ENCODE results near the gene MBTPS1. TPM values are rescaled to one million over a fixed set of nuclear protein-coding genes. Genes with fewer than 3 reads are reported as not detected.

MBTPS1 gene
- total and polyA plus RNA-seq, 8 donors: 21.4 to 112 (median 56.1) TPM

GRCh38 chr16:84048871-84049270, 67.9 kb downstream of the MBTPS1 start:
- Histone ChIP-seq H3K27me3 (peaks cover 0 to 17% (median 1%) of the 10 kb centered on the region in 3 donors), H3K9me3 (no peaks in the 10 kb centered on the region), H3K4me1 (peaks cover 0 to 10% (median 9%) of the 10 kb centered on the region in 4 donors), H3K4me3 (no peak overlapping the region), H3K27ac (no peak overlapping the region), H3K36me3 (peaks cover 19 to 66% (median 53%) of the 10 kb centered on the region in 4 donors)
- WGBS, 5 donors: 85 to 94% (median 87%) methylated on average over 13 of the region's 13 CpGs
- TF ChIP-seq POLR2AphosphoS5 (IDR thresholded peaks at IDR 0.05): no peak
- TF ChIP-seq POLR2A (IDR thresholded peaks at IDR 0.05): no peak
- TF ChIP-seq, protein P1, sequence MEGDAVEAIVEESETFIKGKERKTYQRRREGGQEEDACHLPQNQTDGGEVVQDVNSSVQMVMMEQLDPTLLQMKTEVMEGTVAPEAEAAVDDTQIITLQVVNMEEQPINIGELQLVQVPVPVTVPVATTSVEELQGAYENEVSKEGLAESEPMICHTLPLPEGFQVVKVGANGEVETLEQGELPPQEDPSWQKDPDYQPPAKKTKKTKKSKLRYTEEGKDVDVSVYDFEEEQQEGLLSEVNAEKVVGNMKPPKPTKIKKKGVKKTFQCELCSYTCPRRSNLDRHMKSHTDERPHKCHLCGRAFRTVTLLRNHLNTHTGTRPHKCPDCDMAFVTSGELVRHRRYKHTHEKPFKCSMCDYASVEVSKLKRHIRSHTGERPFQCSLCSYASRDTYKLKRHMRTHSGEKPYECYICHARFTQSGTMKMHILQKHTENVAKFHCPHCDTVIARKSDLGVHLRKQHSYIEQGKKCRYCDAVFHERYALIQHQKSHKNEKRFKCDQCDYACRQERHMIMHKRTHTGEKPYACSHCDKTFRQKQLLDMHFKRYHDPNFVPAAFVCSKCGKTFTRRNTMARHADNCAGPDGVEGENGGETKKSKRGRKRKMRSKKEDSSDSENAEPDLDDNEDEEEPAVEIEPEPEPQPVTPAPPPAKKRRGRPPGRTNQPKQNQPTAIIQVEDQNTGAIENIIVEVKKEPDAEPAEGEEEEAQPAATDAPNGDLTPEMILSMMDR (IDR thresholded peaks at IDR 0.05): no peak
- no peak for DNase-seq
- intact Hi-C loops (cut with DNase I; ENCODE audit: low total_unique reads): loop anchor here (10.0 kb wide), 1 partner anchor 74 kb away; no protein-coding TSS in a partner anchor

DNA sequence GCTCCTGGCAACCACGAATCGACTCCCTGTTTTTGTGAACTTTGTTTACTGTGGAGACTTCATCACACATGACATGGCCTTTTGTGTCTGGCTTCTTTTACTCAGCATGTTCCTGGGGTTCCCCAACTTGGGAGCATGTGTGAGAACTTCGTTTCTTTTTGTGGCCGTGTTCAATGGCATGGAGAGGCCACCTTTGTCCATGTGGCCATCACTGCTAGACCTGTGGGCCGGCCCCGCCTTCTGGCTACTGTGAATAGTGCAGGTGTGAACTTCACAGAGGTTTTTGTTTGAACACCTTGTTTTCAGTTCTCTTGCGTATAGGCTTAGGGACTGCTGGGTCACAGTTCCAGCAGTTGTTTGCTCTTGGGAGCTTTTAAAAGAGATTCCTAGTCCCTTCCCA, 68.5 kb downstream of the MBTPS1 start:
- peaks cover 0 to 23% (median 4%) of the 10 kb centered on the region in 3 donors for H3K27me3 ChIP-seq
- H3K4me3 ChIP-seq: no peak overlapping the region
- peaks cover 0 to 16% (median 11%) of the 10 kb centered on the region in 4 donors for H3K4me1 ChIP-seq
- H3K36me3 ChIP-seq: peaks cover 15 to 60% (median 47%) of the 10 kb centered on the region in 4 donors
- H3K9me3 ChIP-seq: no peaks in the 10 kb centered on the region
- H3K27ac ChIP-seq: no peak overlapping the region
- intact Hi-C loops (cut with DNase I; ENCODE audit: low total_unique reads): loop anchor here (10.0 kb wide), 1 partner anchor 73 kb away; no protein-coding TSS in a partner anchor
- TF ChIP-seq POLR2AphosphoS5 (IDR thresholded peaks at IDR 0.05): no peak
- TF ChIP-seq, protein P1 (IDR thresholded peaks at IDR 0.05): peak in 1 of 7 experiments; percentile 26
- WGBS, 5 donors: 47 to 66% (median 56%) methylated on average over 7 of the region's 7 CpGs
- DNase-seq: peak; percentile 59 to 71

DNA sequence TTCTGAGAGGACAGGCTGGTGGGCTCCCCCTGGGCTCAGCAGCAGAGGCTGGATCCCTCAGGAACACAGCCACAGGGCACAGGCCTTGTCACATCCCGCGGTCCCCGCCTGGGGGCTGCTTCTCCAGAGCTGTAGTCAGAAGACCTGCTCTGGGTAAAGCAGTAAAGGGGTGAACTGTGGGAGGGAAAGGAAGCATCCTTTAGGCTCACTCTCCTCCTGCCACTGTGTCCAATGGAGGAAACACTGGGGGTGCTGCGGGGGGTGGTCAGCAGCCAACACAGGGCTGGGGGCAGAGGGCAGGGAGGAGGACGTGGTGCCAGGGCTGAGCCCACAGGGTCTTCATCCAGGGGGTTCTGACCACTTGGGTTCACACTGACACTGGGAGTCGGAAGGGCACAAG, 69.1 kb downstream of the MBTPS1 start:
- H3K4me3 ChIP-seq: no peak overlapping the region
- peaks cover 0 to 29% (median 8%) of the 10 kb centered on the region in 3 donors for H3K27me3 ChIP-seq
- WGBS, 5 donors: 87 to 97% (median 91%) methylated on average over 4 to 6 of the region's 6 CpGs
- no peak overlapping the region for H3K27ac ChIP-seq
- no peak for DNase-seq
- TF ChIP-seq POLR2A (IDR thresholded peaks at IDR 0.05): no peak
- TF ChIP-seq, protein P1 (IDR thresholded peaks at IDR 0.05): no peak
- TF ChIP-seq POLR2AphosphoS5 (IDR thresholded peaks at IDR 0.05): no peak
- TF ChIP-seq EP300 (IDR thresholded peaks at IDR 0.05): no peak
- peaks cover 9 to 53% (median 40%) of the 10 kb centered on the region in 4 donors for H3K36me3 ChIP-seq
- no peaks in the 10 kb centered on the region for H3K9me3 ChIP-seq
- H3K4me1 ChIP-seq: peaks cover 0 to 18% (median 11%) of the 10 kb centered on the region in 4 donors
- intact Hi-C loops (cut with DNase I; ENCODE audit: low total_unique reads): loop anchor here (10.0 kb wide), 1 partner anchor 73 kb away; no protein-coding TSS in a partner anchor

- TF ChIP-seq, protein P1 (IDR thresholded peaks at IDR 0.05): no peak
- TF ChIP-seq EP300 (IDR thresholded peaks at IDR 0.05): no peak
- TF ChIP-seq POLR2AphosphoS5 (IDR thresholded peaks at IDR 0.05): no peak
- no peak for TF ChIP-seq POLR2A (IDR thresholded peaks at IDR 0.05)
- DNase-seq: no peak
- H3K36me3 ChIP-seq: peaks cover 5 to 49% (median 36%) of the 10 kb centered on the region in 4 donors
- H3K4me1 ChIP-seq: peaks cover 0 to 18% (median 11%) of the 10 kb centered on the region in 4 donors
- 85 to 93% (median 91%) methylated on average over 6 of the region's 6 CpGs for WGBS, 5 donors
- H3K4me3 ChIP-seq: no peak overlapping the region
- no peaks in the 10 kb centered on the region for H3K9me3 ChIP-seq
- intact Hi-C loops (cut with DNase I; ENCODE audit: low total_unique reads): loop anchor here (10.0 kb wide), 1 partner anchor 72 kb away; no protein-coding TSS in a partner anchor
- no peak overlapping the region for H3K27ac ChIP-seq
- peaks cover 0 to 33% (median 12%) of the 10 kb centered on the region in 3 donors for H3K27me3 ChIP-seq
Observed at GRCh38 chr16:84047206-84047605, 69.5 kb downstream of the MBTPS1 start.

Data from stomach (tissue), 9 donors.